ENCODE results near the gene FAM89B.

GRCh38 chr11:65617990-65618751 is 45.8 kb downstream of the FAM89B start:
- TF ChIP-seq, protein P1, sequence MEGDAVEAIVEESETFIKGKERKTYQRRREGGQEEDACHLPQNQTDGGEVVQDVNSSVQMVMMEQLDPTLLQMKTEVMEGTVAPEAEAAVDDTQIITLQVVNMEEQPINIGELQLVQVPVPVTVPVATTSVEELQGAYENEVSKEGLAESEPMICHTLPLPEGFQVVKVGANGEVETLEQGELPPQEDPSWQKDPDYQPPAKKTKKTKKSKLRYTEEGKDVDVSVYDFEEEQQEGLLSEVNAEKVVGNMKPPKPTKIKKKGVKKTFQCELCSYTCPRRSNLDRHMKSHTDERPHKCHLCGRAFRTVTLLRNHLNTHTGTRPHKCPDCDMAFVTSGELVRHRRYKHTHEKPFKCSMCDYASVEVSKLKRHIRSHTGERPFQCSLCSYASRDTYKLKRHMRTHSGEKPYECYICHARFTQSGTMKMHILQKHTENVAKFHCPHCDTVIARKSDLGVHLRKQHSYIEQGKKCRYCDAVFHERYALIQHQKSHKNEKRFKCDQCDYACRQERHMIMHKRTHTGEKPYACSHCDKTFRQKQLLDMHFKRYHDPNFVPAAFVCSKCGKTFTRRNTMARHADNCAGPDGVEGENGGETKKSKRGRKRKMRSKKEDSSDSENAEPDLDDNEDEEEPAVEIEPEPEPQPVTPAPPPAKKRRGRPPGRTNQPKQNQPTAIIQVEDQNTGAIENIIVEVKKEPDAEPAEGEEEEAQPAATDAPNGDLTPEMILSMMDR (conservative IDR thresholded peaks at IDR 0.05 in 1 of 2, IDR thresholded peaks at IDR 0.05 in 1 of 2; ENCODE audit: extremely low read depth in 1 of 2, insufficient read depth in 1 of 2, low read depth in 1 of 2, low read length in 2 of 2) = no peak
- TF ChIP-seq EZH2 (IDR thresholded peaks at IDR 0.05; ENCODE audit: borderline replicate concordance, low read length) = no peak

All from mammary epithelial cell (primary cell).